Liver (tissue), 9 donors: ENCODE data around the gene RIN1. TPM values are rescaled to one million over a fixed set of nuclear protein-coding genes. Genes with fewer than 3 reads are reported as not detected.

Experiments used
- DNase-seq: peaks from one replicate; pipeline ENCODE4 v3.0.0-alpha.2; 2017; ENCODE audit warnings: low spot score
- H3K27ac ChIP-seq, 2 donors: one replicate each; pipeline ENCODE4 v1.7.0; 2013; ENCODE audit warnings: inconsistent platforms in 2 of 2, low read length in 2 of 2, control low read depth in 1 of 2, low read depth in 1 of 2, mild to moderate bottlenecking in 1 of 2
- H3K27me3 ChIP-seq, 4 donors: one replicate each; pipeline versions ENCODE4 v1.6.1 to v1.7.0; 2013; ENCODE audit warnings: low read length in 3 of 4, inconsistent platforms in 1 of 4, mild to moderate bottlenecking in 1 of 4, moderate library complexity in 1 of 4; ENCODE audit not compliant: control insufficient read depth in 4 of 4, insufficient read depth in 4 of 4
- H3K36me3 ChIP-seq, 4 donors: one replicate each; pipeline versions ENCODE4 v1.6.1 to v1.7.0; 2013; ENCODE audit warnings: low read length in 3 of 4, mild to moderate bottlenecking in 3 of 4, low read depth in 1 of 4, moderate library complexity in 1 of 4; ENCODE audit not compliant: control insufficient read depth in 4 of 4, insufficient read depth in 3 of 4
- H3K4me1 ChIP-seq, 4 donors: one replicate each; pipeline versions ENCODE4 v1.6.1 to v1.7.0; 2013; ENCODE audit warnings: low read length in 3 of 4, mild to moderate bottlenecking in 3 of 4, moderate library complexity in 1 of 4; ENCODE audit not compliant: control insufficient read depth in 4 of 4, insufficient read depth in 4 of 4
- H3K4me3 ChIP-seq, 3 donors: one replicate each; pipeline versions ENCODE4 v1.6.1 to v1.7.0; 2013; ENCODE audit warnings: low read length in 3 of 3, control low read depth in 1 of 3, low read depth in 1 of 3, mild to moderate bottlenecking in 1 of 3
- H3K9ac ChIP-seq, 2 donors: one replicate each; pipeline ENCODE4 v1.7.0; 2013; ENCODE audit warnings: low read length in 2 of 2, mild to moderate bottlenecking in 2 of 2, moderate library complexity in 2 of 2, control low read depth in 1 of 2, low read depth in 1 of 2
- H3K9me3 ChIP-seq, 4 donors: one replicate each; pipeline versions ENCODE4 v1.6.1 to v1.7.0; 2013; ENCODE audit warnings: low read length in 3 of 4; ENCODE audit not compliant: control insufficient read depth in 4 of 4
- CTCF ChIP-seq: fragments of 150-350 bp; IDR thresholded peaks from 2 replicates; pipeline ENCODE4 v1.5.1; 2017; ENCODE audit warnings: improper control_type of control experiment, low read depth, low read length; ENCODE audit not compliant: missing input control
- EGR1 ChIP-seq, 2 donors: IDR thresholded peaks; 2 replicates each; pipeline ENCODE4 v1.6.1; 2016 to 2018; ENCODE audit warnings: antibody characterized with exemption in 2 of 2, low read depth in 2 of 2
- FOXA1 ChIP-seq: IDR thresholded peaks from 2 replicates; pipeline ENCODE4 v1.6.1; 2016; ENCODE audit warnings: antibody characterized with exemption
- FOXA2 ChIP-seq: IDR thresholded peaks from 2 replicates; pipeline ENCODE4 v1.6.1; 2016; ENCODE audit warnings: antibody characterized with exemption
- GABPA ChIP-seq, 2 donors: IDR thresholded peaks in 1 of 2; conservative IDR thresholded peaks in 1 of 2; 2 replicates each; pipeline ENCODE4 v1.6.1; 2016; ENCODE audit warnings: antibody characterized with exemption in 2 of 2, mild to moderate bottlenecking in 1 of 2, moderate library complexity in 1 of 2
- HNF4A ChIP-seq, 2 donors: conservative IDR thresholded peaks; 2 replicates each; pipeline ENCODE4 v1.6.1; 2016; ENCODE audit warnings: antibody characterized with exemption in 2 of 2, mild to moderate bottlenecking in 2 of 2
- JUND ChIP-seq, 2 donors: IDR thresholded peaks; 2 replicates each; pipeline ENCODE4 v1.6.1; 2016; ENCODE audit warnings: antibody characterized with exemption in 2 of 2
- RAD21 ChIP-seq, 2 donors: IDR thresholded peaks; 2 replicates each; pipeline ENCODE4 v1.6.1; 2016; ENCODE audit warnings: antibody characterized with exemption in 2 of 2, mild to moderate bottlenecking in 2 of 2
- REST ChIP-seq: IDR thresholded peaks from 2 replicates; pipeline ENCODE4 v1.6.1; 2016; ENCODE audit warnings: antibody characterized with exemption, mild to moderate bottlenecking
- RXRA ChIP-seq, 2 donors: IDR thresholded peaks; 2 replicates each; pipeline ENCODE4 v1.6.1; 2017 to 2018; ENCODE audit warnings: antibody characterized with exemption in 2 of 2, mild to moderate bottlenecking in 1 of 2
- SP1 ChIP-seq: IDR thresholded peaks from 2 replicates; pipeline ENCODE4 v1.6.1; 2018; ENCODE audit warnings: antibody characterized with exemption, mild to moderate bottlenecking
- TAF1 ChIP-seq: conservative IDR thresholded peaks from 2 replicates; pipeline ENCODE4 v1.6.1; 2016; ENCODE audit warnings: antibody characterized with exemption, mild to moderate bottlenecking
- YY1 ChIP-seq: IDR thresholded peaks from 2 replicates; pipeline ENCODE4 v1.6.1; 2016; ENCODE audit warnings: antibody characterized with exemption, mild to moderate bottlenecking
- ZBTB33 ChIP-seq: IDR thresholded peaks from 2 replicates; pipeline ENCODE4 v1.6.1; 2016; ENCODE audit warnings: antibody characterized with exemption
- WGBS: extraction: QIAGEN DNeasy Blood & Tissue Kit; methylation state at CpG from one replicate; pipeline ENCODE4 v1.1.7; 2013; 5-methylcytosine and 5-hydroxymethylcytosine counted together
- polyA plus RNA-seq, 2 donors: library from polyadenylated mRNA; stranded (reverse) in 1 of 2; unstranded in 1 of 2; fragments of 200-250 nt in 1 of 2; fragments of >200 nt in 1 of 2; fragmentation: Nextera tagmentation in 1 of 2; extraction: Ambion mirVana in 1 of 2; gene quantifications; one replicate each; pipeline versions ENCODE4 v1.2.1 to v1.2.3, GENCODE V29; 2013 to 2015
- total RNA-seq, 2 donors: library from RNA; depleted of rRNA; stranded (reverse); fragments of >200 nt; gene quantifications; one replicate each; pipeline ENCODE4 v1.2.3, GENCODE V29; 2014
- TF ChIP-seq, protein P1 (sequence below): IDR thresholded peaks from 2 replicates; pipeline ENCODE4 v1.6.1; 2016; ENCODE audit warnings: antibody characterized with exemption
- TF ChIP-seq, protein P2 (sequence below): IDR thresholded peaks from 2 replicates; pipeline ENCODE4 v1.6.1; 2016; ENCODE audit warnings: antibody characterized with exemption
- donor health status: healthy.
- donor health status: healthy.
- donor health status: healthy.
- donor health status: healthy.
- donor health status: healthy.

The RIN1 gene
- total and polyA plus RNA-seq, 4 donors: 0.11 to 1.1 (median 0.53) TPM

DNA sequence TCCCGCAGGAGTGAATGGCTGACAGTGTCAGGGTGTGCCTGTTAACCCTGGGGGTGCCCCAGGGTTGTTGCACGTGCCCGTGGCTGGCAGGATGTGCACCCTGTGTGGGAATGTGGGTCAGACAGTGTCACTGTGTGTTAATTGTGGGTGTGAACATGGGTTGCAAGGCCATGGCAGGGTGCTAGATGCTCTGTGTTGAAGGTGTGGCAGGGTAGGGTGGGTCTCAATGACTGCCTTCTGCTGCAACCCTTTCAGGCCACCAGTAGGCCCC is 8.3 kb downstream of the RIN1 start:
- H3K4me1 ChIP-seq: peaks cover 2 to 9% (median 4%) of the 10 kb centered on the region in 4 donors
- H3K27me3 ChIP-seq: no peaks in the 10 kb centered on the region
- DNase-seq: no peak
- WGBS: 65% methylated on average over 3 of the region's 3 CpGs
- no peak overlapping the region for H3K27ac ChIP-seq
- TF ChIP-seq, protein P1, sequence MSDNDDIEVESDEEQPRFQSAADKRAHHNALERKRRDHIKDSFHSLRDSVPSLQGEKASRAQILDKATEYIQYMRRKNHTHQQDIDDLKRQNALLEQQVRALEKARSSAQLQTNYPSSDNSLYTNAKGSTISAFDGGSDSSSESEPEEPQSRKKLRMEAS: no peak
- TF ChIP-seq HNF4A (conservative IDR thresholded peaks at IDR 0.05): no peak
- no peak for TF ChIP-seq ZBTB33
- TF ChIP-seq CTCF: no peak
- no peak for TF ChIP-seq TAF1
- TF ChIP-seq, protein P2, sequence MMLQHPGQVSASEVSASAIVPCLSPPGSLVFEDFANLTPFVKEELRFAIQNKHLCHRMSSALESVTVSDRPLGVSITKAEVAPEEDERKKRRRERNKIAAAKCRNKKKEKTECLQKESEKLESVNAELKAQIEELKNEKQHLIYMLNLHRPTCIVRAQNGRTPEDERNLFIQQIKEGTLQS: no peak
- no peak for TF ChIP-seq SP1
- no peak for TF ChIP-seq FOXA2
- TF ChIP-seq EGR1 (IDR thresholded peaks at IDR 0.05; ENCODE audit: low read depth in 2 of 2): no peak
- no peak for TF ChIP-seq JUND (IDR thresholded peaks at IDR 0.05)
- TF ChIP-seq GABPA (IDR thresholded peaks at IDR 0.05 in 1 of 2, conservative IDR thresholded peaks at IDR 0.05 in 1 of 2): no peak
- TF ChIP-seq REST: no peak
- no peak for TF ChIP-seq RAD21 (IDR thresholded peaks at IDR 0.05)
- no peak for TF ChIP-seq FOXA1
- no peak overlapping the region for H3K9ac ChIP-seq
- no peaks in the 10 kb centered on the region for H3K36me3 ChIP-seq
- no peaks in the 10 kb centered on the region for H3K9me3 ChIP-seq
- H3K4me3 ChIP-seq: no peak overlapping the region

- no peak for DNase-seq
- Histone ChIP-seq H3K36me3 (no peaks in the 10 kb centered on the region), H3K27ac (no peak overlapping the region), H3K27me3 (no peaks in the 10 kb centered on the region), H3K4me3 (no peak overlapping the region), H3K9ac (no peak overlapping the region), H3K4me1 (peaks cover 2 to 9% (median 4%) of the 10 kb centered on the region in 4 donors), H3K9me3 (no peaks in the 10 kb centered on the region)
- 85% methylated on average over 10 of the region's 10 CpGs for WGBS
- no peak for TF ChIP-seq RXRA (IDR thresholded peaks at IDR 0.05)
- no peak for TF ChIP-seq EGR1 (IDR thresholded peaks at IDR 0.05; ENCODE audit: low read depth in 2 of 2)
- no peak for TF ChIP-seq GABPA (IDR thresholded peaks at IDR 0.05 in 1 of 2, conservative IDR thresholded peaks at IDR 0.05 in 1 of 2)
- TF ChIP-seq REST: no peak
- TF ChIP-seq TAF1: no peak
- TF ChIP-seq JUND (IDR thresholded peaks at IDR 0.05): no peak
- no peak for TF ChIP-seq YY1
- no peak for TF ChIP-seq FOXA2
- TF ChIP-seq, protein P1: no peak
- TF ChIP-seq CTCF: no peak
Measured at GRCh38 chr11:66327171-66328030, 8.8 kb downstream of the RIN1 start.
